HL-60 (cell line): ENCODE measurements around the gene CACNA1C.

Experiments
- DNase-seq, 2 experiments: peaks; one replicate each; pipeline ENCODE4 v3.0.0-alpha.2; 2010 to 2020; ENCODE audit warnings: low read depth in 1 of 2, low spot score in 1 of 2
- H3K27ac ChIP-seq: fragments of 250-450 bp; sonication (Bioruptor Pico); replicated peaks from 2 replicates; pipeline ENCODE4 v1.5.1; 2020; ENCODE audit warnings: mild to moderate bottlenecking, moderate library complexity
- H3K27me3 ChIP-seq: fragments of 250-450 bp; sonication (Bioruptor Pico); 2 replicates; pipeline ENCODE4 v1.5.1; 2021; ENCODE audit warnings: mild to moderate bottlenecking, moderate library complexity; ENCODE audit not compliant: insufficient read depth, poor library complexity, severe bottlenecking
- H3K4me3 ChIP-seq: replicated peaks from 2 replicates; pipeline ENCODE4 v1.5.1; 2011; ENCODE audit warnings: mild to moderate bottlenecking, control low read depth, low read length; ENCODE audit not compliant: insufficient read depth
- CTCF ChIP-seq: IDR thresholded peaks from one replicate; pipeline ENCODE4 v1.5.1; 2011; ENCODE audit warnings: low read length, control low read depth, inconsistent platforms; ENCODE audit not compliant: insufficient read depth
- GABPA ChIP-seq: IDR thresholded peaks from 2 replicates; pipeline ENCODE4 v1.6.1; 2012; ENCODE audit warnings: low read depth
- POLR2AphosphoS5 ChIP-seq: IDR thresholded peaks from 2 replicates; pipeline ENCODE4 v1.6.1; 2012; ENCODE audit warnings: low read depth
- REST ChIP-seq: IDR thresholded peaks from 2 replicates; pipeline ENCODE4 v1.6.1; 2012; ENCODE audit warnings: low read depth; ENCODE audit not compliant: insufficient replicate concordance
- SPI1 ChIP-seq: IDR thresholded peaks from 2 replicates; pipeline ENCODE4 v1.6.1; 2012; ENCODE audit warnings: low read depth, mild to moderate bottlenecking, borderline replicate concordance

The CACNA1C gene

GRCh38 chr12:2185751-2186341, 133.1 kb downstream of the CACNA1C start:
- Histone ChIP-seq H3K4me3 (no peak overlapping the region), H3K27ac (no peak overlapping the region), H3K27me3 (no peaks in the 10 kb centered on the region)
- TF ChIP-seq GABPA, result no peak
- TF ChIP-seq SPI1, result no peak
- TF ChIP-seq POLR2AphosphoS5, result no peak
- TF ChIP-seq CTCF, result no peak
- no peak for TF ChIP-seq REST
- DNase-seq, result no peak

GRCh38 chr12:2187195-2187945, 134.6 kb downstream of the CACNA1C start:
- no peak overlapping the region for H3K27ac ChIP-seq
- H3K27me3 ChIP-seq, result no peaks in the 10 kb centered on the region
- DNase-seq, result no peak
- TF ChIP-seq CTCF, result no peak
- TF ChIP-seq REST, result no peak
- no peak for TF ChIP-seq SPI1
- no peak for TF ChIP-seq POLR2AphosphoS5
- TF ChIP-seq GABPA, result no peak
- H3K4me3 ChIP-seq, result no peak overlapping the region

GRCh38 chr12:2190085-2190484, 137.3 kb downstream of the CACNA1C start:
- TF ChIP-seq POLR2AphosphoS5 (no peak), GABPA (no peak), SPI1 (no peak), REST (no peak), CTCF (no peak)
- Histone ChIP-seq H3K27ac (no peak overlapping the region), H3K27me3 (no peaks in the 10 kb centered on the region), H3K4me3 (no peak overlapping the region)
- DNase-seq, result no peak
